HG03108 (cell line): ENCODE results near the gene CLSTN1.

ENCODE experiments used
- ATAC-seq: cut with Tn5 transposase; IDR thresholded peaks from one replicate; pipeline ENCODE4 v1.9.1; 2021; ENCODE audit warnings: moderate library complexity; ENCODE audit not compliant: unreplicated experiment

Gene CLSTN1

GRCh38 chr1:9732123-9732971 lies 91.4 kb downstream of the CLSTN1 start:
- no peak for ATAC-seq

GRCh38 chr1:9731561-9731960 lies 92.2 kb downstream of the CLSTN1 start:
- ATAC-seq, result no peak

- ATAC-seq, result no peak
Measured at GRCh38 chr1:9731051-9731537, 92.7 kb downstream of the CLSTN1 start.

GRCh38 chr1:9730096-9730901 lies 93.5 kb downstream of the CLSTN1 start:
- no peak for ATAC-seq

- ATAC-seq, result no peak
Measured at GRCh38 chr1:9729523-9729922, 94.2 kb downstream of the CLSTN1 start.

GRCh38 chr1:9728451-9729295 lies 95.1 kb downstream of the CLSTN1 start:
- ATAC-seq, result no peak

GRCh38 chr1:9726905-9727595 lies 96.7 kb downstream of the CLSTN1 start:
- no peak for ATAC-seq

- ATAC-seq, result no peak
Measured at GRCh38 chr1:9726406-9726805, 97.4 kb downstream of the CLSTN1 start.

GRCh38 chr1:9724706-9725476 lies 98.9 kb downstream of the CLSTN1 start:
- ATAC-seq, result peak; percentile 74

GRCh38 chr1:9723926-9724325 lies 99.8 kb downstream of the CLSTN1 start:
- ATAC-seq, result no peak

- no peak for ATAC-seq
Measured at GRCh38 chr1:9723068-9723805, 100.5 kb downstream of the CLSTN1 start.

GRCh38 chr1:9722378-9722749 lies 101.4 kb downstream of the CLSTN1 start:
- no peak for ATAC-seq

- ATAC-seq, result no peak
Measured at GRCh38 chr1:9721606-9722377, 102.0 kb downstream of the CLSTN1 start.

GRCh38 chr1:9720785-9721605 lies 102.8 kb downstream of the CLSTN1 start:
- no peak for ATAC-seq

- no peak for ATAC-seq
Measured at GRCh38 chr1:9719978-9720722, 103.6 kb downstream of the CLSTN1 start.

GRCh38 chr1:9718006-9718680 lies 105.6 kb downstream of the CLSTN1 start:
- ATAC-seq, result no peak
